Tibial artery (tissue), 4 donors: ENCODE data around the gene MSI2.

Experiments
- DNase-seq, 2 donors: peaks; one replicate each; pipeline ENCODE4 v3.0.0-alpha.2; 2019
- H3K27ac ChIP-seq, 2 donors: fragments of 200-600 bp; sonication (generic) in 1 of 2; 1 replicate in 1 of 2; 2 replicates in 1 of 2; pipeline ENCODE4 v1.5.1; 2018 to 2019; ENCODE audit warnings: mild to moderate bottlenecking in 1 of 2
- H3K27me3 ChIP-seq, 2 donors: fragments of 200-600 bp; sonication (generic) in 1 of 2; one replicate each; pipeline versions ENCODE4 v1.5.1 to v1.6.0; 2016 to 2019
- H3K36me3 ChIP-seq, 3 donors: fragments of 200-600 bp; sonication (generic) in 2 of 3; one replicate each; pipeline ENCODE4 v1.5.1; 2016 to 2019; ENCODE audit warnings: mild to moderate bottlenecking in 2 of 3
- H3K4me1 ChIP-seq, 4 donors: fragments of 200-600 bp; sonication (generic) in 2 of 4; 1 replicate in 3 of 4; 2 replicates in 1 of 4; pipeline ENCODE4 v1.5.1; 2016 to 2019
- H3K4me3 ChIP-seq, 2 donors: fragments of 200-600 bp; sonication (generic) in 1 of 2; 1 replicate in 1 of 2; 2 replicates in 1 of 2; pipeline ENCODE4 v1.5.1; 2018 to 2019; ENCODE audit warnings: mild to moderate bottlenecking in 2 of 2
- H3K9me3 ChIP-seq, 3 donors: fragments of 200-600 bp; sonication (generic) in 1 of 3; one replicate each; pipeline ENCODE4 v1.5.1; 2016 to 2019
- intact Hi-C: fragments of 100-400 bp; cut with DNase I; formaldehyde crosslinking; loops from one replicate; pipeline ENCODE4 v1.15.0; 2023; ENCODE audit warnings: low total_unique reads
- TF ChIP-seq, protein P1 (sequence below), 2 experiments: fragments of 200-600 bp in 1 of 2; fragments of 450-650 bp in 1 of 2; IDR thresholded peaks; one replicate each; pipeline ENCODE4 v1.5.1; 2017 to 2019; ENCODE audit warnings: antibody characterized with exemption in 2 of 2, mild to moderate bottlenecking in 1 of 2, moderate library complexity in 1 of 2

The MSI2 gene

DNA sequence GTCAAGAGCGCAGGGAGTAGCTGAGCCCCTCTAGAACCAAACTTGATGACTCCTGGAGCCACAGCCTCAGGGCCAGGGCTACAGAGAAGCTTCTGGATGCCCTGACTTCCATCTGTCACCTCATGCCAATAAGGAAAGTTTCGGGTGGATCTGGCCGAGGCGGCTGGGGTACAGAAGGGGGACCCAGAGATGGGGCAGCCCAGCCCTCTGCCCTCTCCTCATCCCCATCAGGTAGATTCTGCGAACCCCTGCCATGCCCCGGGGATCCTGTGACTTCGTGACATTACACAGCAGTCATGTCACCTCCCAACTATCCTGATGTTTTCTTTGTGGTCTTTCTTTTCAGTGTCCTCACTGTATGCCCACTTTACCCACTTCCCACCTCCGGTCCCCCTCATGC, 374.4 kb downstream of the MSI2 start:
- TF ChIP-seq, protein P1, sequence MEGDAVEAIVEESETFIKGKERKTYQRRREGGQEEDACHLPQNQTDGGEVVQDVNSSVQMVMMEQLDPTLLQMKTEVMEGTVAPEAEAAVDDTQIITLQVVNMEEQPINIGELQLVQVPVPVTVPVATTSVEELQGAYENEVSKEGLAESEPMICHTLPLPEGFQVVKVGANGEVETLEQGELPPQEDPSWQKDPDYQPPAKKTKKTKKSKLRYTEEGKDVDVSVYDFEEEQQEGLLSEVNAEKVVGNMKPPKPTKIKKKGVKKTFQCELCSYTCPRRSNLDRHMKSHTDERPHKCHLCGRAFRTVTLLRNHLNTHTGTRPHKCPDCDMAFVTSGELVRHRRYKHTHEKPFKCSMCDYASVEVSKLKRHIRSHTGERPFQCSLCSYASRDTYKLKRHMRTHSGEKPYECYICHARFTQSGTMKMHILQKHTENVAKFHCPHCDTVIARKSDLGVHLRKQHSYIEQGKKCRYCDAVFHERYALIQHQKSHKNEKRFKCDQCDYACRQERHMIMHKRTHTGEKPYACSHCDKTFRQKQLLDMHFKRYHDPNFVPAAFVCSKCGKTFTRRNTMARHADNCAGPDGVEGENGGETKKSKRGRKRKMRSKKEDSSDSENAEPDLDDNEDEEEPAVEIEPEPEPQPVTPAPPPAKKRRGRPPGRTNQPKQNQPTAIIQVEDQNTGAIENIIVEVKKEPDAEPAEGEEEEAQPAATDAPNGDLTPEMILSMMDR (IDR thresholded peaks at IDR 0.05): no peak
- Histone ChIP-seq H3K4me3 (no peak overlapping the region), H3K9me3 (no peaks in the 10 kb centered on the region), H3K27ac (no peak overlapping the region), H3K36me3 (peaks cover 0 to 37% (median 5%) of the 10 kb centered on the region in 3 donors), H3K27me3 (no peaks in the 10 kb centered on the region), H3K4me1 (no peaks in the 10 kb centered on the region)
- intact Hi-C loops: no loop called here
- peak in 1 of 2 donors; percentile 28 for DNase-seq

DNA sequence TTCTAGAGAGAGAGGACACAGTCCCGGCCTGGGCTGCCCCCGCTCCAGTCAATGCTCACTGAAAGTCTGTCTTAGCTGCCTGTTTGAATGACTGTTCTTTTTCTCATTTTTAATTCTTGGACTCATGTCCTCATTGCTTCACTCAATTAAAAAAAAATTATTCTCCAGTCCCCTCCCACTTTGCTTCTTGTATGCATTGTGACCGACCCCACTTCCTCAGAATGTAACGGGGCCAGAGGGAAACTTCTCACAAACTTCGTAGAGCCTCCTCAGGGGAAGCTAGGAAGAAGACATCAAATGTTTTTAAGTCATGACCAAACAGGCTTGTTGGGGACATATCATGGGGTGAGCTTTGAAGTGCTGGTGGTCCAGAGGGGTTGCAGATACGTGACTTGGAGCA, 375.5 kb downstream of the MSI2 start:
- intact Hi-C loops: no loop called here
- Histone ChIP-seq H3K4me1 (no peaks in the 10 kb centered on the region), H3K4me3 (no peak overlapping the region), H3K36me3 (peaks cover 0 to 37% (median 5%) of the 10 kb centered on the region in 3 donors), H3K27ac (no peak overlapping the region), H3K9me3 (no peaks in the 10 kb centered on the region), H3K27me3 (no peaks in the 10 kb centered on the region)
- DNase-seq: peak in 1 of 2 donors; percentile 0
- TF ChIP-seq, protein P1 (IDR thresholded peaks at IDR 0.05): no peak

DNA sequence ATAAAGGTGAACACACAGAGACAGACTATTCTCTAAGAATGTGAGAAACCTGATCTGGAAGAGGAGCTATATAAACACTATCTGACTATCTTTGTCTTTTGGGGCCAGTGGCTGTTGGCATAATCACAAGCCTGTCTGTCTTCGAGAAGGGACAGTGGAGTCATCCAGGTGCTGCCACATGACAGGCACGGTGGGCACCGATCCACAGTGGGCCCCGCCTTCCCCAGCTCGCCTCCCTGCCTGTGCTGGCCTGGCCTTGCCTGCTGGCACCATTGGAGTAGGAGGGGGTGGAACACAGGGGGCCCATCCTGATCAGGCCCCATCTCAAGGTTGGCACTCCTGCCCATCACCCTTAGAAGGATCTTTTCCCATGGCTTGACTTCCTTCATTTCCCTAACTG, 376.0 kb downstream of the MSI2 start:
- intact Hi-C loops: no loop called here
- DNase-seq: no peak
- H3K36me3 ChIP-seq: peaks cover 0 to 35% (median 5%) of the 10 kb centered on the region in 3 donors
- H3K9me3 ChIP-seq: no peaks in the 10 kb centered on the region
- H3K4me1 ChIP-seq: no peaks in the 10 kb centered on the region
- no peaks in the 10 kb centered on the region for H3K27me3 ChIP-seq
- no peak overlapping the region for H3K4me3 ChIP-seq
- TF ChIP-seq, protein P1 (IDR thresholded peaks at IDR 0.05): no peak
- no peak overlapping the region for H3K27ac ChIP-seq

DNA sequence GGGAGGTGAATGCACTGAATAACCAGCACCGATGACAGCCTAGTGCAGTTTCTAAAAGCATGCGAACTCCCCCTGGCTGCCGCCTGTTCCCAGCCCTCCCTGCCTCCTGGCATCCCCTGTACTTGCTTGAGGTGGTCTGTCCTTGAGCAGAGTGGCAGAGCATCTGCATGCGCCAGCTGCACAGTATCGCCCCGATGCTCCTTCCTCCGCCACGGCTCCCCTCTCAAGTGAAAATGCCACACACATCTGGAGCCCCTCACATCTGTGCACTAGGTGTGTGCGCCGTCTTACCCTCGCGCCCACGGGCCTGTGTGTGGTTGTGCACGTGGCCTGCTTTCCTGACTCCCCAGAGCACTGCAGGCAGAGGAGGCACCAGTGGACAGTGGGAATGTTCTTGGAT, 376.9 kb downstream of the MSI2 start:
- H3K4me3 ChIP-seq: no peak overlapping the region
- H3K27me3 ChIP-seq: no peaks in the 10 kb centered on the region
- no peaks in the 10 kb centered on the region for H3K4me1 ChIP-seq
- DNase-seq: peak in 1 of 2 donors; percentile 56
- H3K36me3 ChIP-seq: peaks cover 0 to 31% (median 5%) of the 10 kb centered on the region in 3 donors
- TF ChIP-seq, protein P1 (IDR thresholded peaks at IDR 0.05): no peak
- no peaks in the 10 kb centered on the region for H3K9me3 ChIP-seq
- intact Hi-C loops: no loop called here
- H3K27ac ChIP-seq: no peak overlapping the region

DNA sequence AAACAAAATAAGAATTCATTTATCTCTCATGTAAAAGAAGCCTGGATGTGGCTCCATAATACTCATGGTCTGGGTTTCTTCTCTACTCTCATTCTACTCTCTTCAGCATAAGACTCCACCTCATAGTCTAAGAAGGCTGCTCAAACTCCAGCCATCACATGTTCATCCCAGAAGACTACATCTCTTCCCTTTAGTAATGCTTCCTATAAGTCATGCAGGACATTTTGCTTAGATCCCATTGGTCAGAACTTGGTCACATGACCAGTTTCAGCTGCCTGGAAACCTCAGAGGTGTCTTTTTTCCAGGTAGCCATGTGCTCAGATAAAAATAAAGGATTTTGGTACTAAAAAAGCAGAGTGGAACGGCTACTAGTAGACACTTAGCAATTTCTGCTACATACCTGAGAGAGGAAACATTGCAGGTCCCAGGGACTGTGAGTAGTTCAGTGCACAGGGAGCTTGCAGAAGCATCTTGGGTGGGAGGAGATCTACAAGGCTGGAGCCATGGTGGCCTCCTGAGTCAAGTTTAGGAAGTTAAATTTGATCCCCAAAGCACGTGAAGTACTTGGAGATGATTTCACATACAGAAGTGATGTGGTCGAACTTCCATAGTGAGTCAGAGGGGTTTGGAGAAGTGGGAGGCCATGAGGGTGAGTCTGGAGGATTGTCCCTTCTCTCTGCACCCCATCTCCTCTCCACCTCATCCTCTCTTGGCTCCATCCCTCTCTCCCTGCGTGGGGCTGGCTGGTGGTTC, 378.6 kb downstream of the MSI2 start:
- peaks cover 0 to 25% (median 5%) of the 10 kb centered on the region in 3 donors for H3K36me3 ChIP-seq
- intact Hi-C loops: no loop called here
- TF ChIP-seq, protein P1 (IDR thresholded peaks at IDR 0.05): no peak

More for the DNA sequence above, 378.6 kb downstream of the MSI2 start:
- Histone ChIP-seq H3K27ac (no peak overlapping the region), H3K27me3 (no peaks in the 10 kb centered on the region), H3K4me3 (no peak overlapping the region), H3K4me1 (no peaks in the 10 kb centered on the region), H3K9me3 (no peaks in the 10 kb centered on the region)
- peak in 1 of 2 donors; percentile 31 for DNase-seq
